ENCODE results near the gene TCF12. TPM values are rescaled to one million over a fixed set of nuclear protein-coding genes. Genes with fewer than 3 reads are reported as not detected.
"Not testable (repeated sequence)": the region's sequence is repeated elsewhere in the genome, so short reads cannot be mapped to it uniquely, and the experiment has no call there.

TCF12 gene
- polyA plus RNA-seq, 3 donors = 8.2 to 20.1 (median 16.6) TPM

DNA sequence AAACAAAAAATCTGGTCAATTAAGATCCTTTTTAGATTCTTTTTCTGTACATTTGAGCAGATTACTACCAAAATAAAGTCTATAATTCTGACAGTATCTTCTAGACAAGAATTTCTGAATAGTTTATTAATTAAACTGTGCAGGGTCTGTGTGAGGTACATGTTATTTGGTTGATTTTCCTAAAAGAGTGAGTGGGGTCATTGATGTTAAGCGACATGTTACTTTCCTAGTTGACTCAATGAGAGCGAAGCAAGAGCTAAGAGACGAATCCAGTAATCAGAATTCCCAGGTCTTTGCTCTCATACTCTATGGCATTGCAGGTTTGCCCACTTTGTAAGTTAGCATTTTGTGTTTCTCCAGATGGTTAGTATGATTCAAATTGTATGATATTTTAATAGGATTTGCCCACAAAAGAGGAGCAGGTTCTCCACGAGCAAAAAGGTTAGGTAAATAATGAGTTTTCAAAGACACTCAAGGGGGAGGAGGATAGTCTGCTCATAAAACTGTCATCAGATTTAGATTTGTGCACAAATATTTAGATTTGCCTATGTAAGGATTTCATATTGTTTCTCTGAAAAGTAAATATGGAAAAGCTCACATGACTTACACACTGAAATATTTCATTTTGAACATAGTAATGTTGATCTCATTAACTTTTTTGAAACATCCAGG is 240.7 kb downstream of the TCF12 start:
- WGBS, 3 donors = 85 to 93% (median 90%) methylated on average over 4 of the region's 4 CpGs
- H3K27ac ChIP-seq (ENCODE audit: low read depth, low read length) = no peak overlapping the region

DNA sequence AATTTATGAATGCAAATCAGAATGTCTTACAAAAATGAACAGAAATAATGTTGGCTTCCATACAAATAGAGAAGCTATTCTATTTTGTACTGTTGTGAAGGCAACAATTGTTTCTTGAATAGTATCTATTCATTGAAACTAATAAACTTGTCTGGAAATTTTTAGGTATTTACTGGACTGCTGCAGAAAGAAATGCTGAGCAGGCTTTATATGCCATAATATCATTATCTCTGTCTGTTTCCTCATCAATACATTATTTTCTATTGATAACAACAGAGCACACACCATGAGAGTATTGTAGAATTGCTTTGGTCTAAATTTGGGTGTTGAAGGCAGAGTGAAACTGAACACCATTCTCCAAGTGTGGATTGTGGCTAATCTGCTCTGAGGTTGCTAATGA is 241.3 kb downstream of the TCF12 start:
- H3K27ac ChIP-seq (ENCODE audit: low read depth, low read length) = no peak overlapping the region

DNA sequence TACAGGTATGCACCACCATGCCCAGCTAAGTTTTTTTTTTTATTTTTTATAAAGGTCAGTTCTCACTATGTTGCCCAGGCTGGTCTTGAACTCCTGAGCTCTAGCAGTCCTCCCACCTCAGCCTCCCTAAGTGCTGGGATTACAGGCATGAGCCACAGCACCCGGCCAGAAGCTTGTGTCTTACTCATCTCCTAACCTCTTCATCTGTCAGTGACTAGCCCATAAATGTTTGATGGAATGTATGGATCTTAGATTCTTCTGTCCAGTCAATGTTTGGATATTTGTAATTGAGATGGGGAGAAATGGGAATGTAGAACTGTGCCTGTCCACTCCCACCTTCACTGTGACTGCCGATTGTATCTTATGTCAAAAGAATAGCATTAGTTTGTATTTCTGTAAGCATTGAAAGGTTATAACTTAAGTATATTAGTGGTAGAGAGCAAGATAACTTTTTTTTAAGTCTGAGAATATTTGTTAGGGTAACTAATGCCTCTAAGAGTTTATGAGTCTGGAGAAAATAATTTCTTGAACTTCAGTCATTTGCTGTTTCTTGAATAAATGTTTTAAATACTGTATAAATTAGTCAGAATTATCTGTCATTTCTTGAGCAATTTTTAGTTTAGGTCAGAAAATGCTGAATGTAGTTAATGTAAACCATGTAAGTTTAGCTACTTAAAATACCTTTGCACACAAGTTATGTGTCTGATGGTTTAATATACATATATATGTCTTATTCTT is 242.5 kb downstream of the TCF12 start:
- 84 to 90% (median 84%) methylated on average over 2 of the region's 2 CpGs for WGBS, 3 donors
- H3K27ac ChIP-seq (ENCODE audit: low read depth, low read length) = no peak overlapping the region

DNA sequence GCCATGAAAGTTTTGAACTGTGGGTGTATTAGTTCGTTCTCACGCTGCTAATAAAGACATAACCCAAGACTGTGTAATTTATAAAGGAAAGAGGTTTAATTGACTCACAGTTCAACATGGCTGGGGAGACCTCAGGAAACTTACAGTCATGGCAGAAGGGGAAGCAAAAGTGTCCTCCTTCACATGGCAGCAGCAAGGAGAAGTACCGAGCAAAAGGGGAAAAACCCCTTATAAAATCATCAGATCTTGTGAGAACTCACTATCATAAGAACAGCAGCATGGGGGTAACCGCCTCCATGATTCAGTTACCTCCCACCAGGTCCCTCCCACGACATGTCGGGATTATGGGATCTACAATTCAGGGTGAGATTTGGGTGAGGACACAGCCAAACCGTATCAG is 245.8 kb downstream of the TCF12 start:
- not testable (repeated sequence) for H3K27ac ChIP-seq (ENCODE audit: low read depth, low read length)
- 92 to 100% (median 94%) methylated on average over 7 of the region's 7 CpGs for WGBS, 3 donors

DNA sequence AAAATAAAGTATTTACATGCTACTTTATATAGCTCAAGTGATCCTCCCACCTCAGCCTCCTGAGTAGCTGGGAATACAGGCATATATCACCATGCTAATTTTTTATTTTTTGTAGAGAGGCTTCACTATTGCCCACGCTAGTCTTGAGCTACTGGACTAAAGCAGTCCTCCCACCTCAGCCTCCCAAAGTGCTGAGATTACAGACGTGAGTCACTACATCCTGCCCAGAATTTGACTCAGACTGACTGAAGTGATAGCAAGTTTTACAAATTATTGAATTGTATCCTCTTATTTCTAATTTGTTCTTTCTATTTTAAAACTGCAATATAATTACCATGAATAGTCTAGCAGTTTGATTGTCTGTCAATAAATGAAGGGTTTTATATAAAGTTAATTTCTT is 247.5 kb downstream of the TCF12 start:
- no peak overlapping the region for H3K27ac ChIP-seq (ENCODE audit: low read depth, low read length)
- 46 to 76% (median 51%) methylated on average over 2 of the region's 2 CpGs for WGBS, 3 donors

DNA sequence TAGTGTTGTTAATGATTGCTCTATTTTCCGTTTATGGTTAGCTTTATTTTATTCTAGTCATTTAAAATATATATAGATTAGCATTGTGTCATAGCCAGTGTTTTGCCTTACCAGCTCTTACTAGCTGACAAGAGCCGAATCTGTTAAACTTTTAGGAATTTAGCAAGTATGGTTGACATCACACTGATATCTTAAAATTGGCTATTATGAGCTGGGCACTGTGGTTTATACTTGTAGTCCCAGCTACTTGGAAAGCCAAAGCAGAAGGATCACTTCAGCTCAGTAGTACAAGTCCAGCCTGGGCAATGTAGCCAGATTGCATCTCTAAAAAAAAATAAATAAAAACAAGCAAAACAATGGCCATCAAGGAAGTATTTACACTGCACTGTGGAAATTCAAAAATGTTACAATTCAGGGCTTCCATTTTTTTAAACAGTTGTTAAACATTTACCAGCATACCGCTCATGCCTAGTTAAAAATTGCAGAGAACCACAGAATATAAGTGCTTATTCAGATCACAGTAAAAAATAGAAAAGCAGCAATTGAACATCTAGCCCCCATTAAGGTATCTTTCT is 249.5 kb downstream of the TCF12 start:
- H3K27ac ChIP-seq (ENCODE audit: low read depth, low read length) = no peak overlapping the region
- 73 to 93% (median 88%) methylated on average over 3 of the region's 3 CpGs for WGBS, 3 donors

DNA sequence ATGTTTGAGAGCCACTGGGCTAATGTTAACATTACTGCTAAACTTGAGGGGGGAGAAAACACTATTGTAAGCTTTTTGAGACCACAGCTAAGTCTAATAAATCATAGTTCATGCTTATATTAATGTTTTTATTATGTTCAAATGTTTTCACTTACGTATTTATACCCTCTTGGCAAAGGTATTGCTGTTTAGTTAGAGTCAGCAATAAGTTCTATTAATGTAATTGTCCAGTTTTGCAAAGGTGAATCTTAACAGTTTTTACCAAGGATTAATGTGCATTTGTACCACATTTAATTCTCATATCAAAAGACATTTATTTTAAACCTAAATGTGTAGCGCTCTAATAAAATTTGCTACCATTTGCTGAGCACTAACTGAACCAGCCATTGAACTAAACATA is 251.2 kb downstream of the TCF12 start:
- H3K27ac ChIP-seq (ENCODE audit: low read depth, low read length) = no peak overlapping the region
- WGBS, 3 donors = 95 to 99% (median 97%) methylated on average over 2 of the region's 2 CpGs

DNA sequence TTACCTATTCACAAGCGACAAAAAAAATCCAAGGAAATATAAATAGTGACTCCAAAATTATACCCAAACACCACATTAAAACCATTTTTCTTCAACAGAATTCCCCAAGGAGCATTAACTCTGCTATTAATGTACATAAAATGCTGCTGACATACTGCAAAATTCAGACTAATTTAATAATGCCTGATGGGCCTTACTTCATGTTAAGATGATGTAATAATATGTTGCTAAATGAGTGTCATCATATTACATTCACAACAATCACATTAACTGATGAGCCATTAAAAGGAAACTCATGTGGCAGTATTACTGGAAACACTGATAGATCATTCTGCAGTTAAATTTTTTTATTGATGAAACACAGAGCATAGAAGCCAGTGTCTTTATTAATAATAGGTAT is 253.0 kb downstream of the TCF12 start:
- 95 to 97% (median 96%) methylated on average over 1 of the region's 1 CpG for WGBS, 3 donors
- no peak overlapping the region for H3K27ac ChIP-seq (ENCODE audit: low read depth, low read length)

DNA sequence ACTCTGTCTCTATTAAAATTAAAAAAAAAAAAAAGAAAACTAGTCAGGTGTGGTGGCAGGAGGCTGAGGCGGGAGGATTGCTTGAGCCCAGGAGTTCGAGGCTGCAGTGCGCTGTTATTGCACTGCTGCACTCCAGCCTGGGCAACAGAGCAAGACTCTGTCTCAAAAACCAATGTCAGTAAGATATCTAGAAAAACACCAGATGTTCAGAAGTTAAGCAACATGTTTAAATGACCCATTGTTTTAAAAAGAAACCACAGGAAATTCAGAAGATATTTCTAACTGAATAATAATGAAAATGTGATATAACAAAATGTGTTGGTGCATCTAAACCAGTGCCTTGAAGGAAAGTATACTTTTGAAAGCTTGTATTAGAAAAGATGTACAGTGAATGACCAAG is 254.5 kb downstream of the TCF12 start:
- H3K27ac ChIP-seq (ENCODE audit: low read depth, low read length) = no peak overlapping the region
- 86 to 94% (median 93%) methylated on average over 3 of the region's 3 CpGs for whole genome bisulfite sequencing, 3 donors

DNA sequence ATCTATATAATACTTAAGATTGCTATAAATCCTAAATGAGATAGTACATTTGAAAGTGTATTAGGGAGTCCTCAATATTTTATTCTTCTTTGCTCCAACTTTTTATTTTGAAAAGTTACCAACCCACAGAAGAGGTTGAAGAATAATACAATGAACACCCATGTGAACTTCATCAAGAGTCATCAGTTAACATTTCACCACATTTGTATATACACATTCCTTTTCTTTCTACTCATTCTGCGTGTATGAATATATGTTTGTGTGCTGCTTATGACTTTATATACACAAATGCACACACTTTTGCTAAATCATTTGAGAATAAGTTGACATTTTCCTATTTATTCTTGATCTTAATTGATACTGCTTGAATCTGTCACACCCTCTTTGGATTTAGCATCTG is 264.6 kb downstream of the TCF12 start:
- WGBS, 3 donors = 93 to 100% (median 99%) methylated on average over 1 of the region's 1 CpG
- no peak overlapping the region for H3K27ac ChIP-seq (ENCODE audit: low read depth, low read length)

DNA sequence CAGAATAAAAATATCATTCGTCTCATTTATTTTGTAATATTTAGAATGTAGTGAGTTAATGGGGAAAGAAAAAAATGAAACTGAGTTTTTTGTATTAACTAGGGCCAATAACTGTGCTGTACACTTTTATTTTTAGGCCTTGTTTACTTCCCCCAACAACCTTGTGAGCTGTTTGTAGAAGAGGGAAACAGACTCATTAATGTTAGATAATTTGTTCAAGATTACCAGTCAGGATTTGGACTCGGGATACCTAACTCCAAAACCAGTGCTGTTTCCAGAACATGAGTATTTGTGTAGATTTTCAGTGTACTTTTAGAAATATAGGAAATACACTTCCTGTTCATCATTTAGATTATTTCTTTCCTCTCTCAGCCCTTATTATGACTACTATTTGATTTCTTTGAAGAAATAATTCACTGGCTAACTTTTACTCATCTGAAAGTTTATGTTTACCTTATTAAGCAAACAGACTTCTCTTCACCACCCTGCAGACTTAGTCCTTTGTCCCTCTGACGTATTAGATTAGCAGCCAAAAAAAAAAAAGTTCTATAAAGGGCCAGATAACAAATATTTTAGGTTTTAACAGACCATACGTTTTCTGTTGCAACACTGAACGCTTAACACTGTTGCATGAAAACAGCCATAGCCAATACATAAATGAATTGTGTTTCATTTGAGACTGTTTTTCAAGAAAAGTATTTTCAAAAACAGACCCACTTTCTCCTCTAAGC is 265.3 kb downstream of the TCF12 start:
- no peak overlapping the region for H3K27ac ChIP-seq (ENCODE audit: low read depth, low read length)
- WGBS, 3 donors = 38 to 60% (median 56%) methylated on average over 5 of the region's 5 CpGs

DNA sequence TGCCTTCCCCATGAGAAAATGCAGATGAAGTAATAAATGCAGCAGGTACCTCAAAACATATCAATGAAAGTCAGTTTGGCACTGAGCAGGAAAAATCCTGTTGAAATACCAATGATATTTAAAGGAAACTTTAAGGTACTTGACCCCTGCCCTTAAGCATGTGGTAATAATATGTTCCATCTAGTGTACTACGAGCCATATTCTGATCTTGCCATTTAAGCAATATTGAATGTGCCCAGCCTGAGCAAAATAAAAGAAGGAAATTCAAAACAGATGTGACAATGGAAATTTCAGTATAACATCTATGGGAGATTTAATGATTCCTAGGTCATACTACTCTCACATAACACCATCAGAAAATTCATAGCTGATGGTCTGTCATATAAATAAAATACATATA is 266.1 kb downstream of the TCF12 start:
- WGBS, 3 donors = 74 to 97% (median 85%) methylated on average over 1 of the region's 1 CpG
- no peak overlapping the region for H3K27ac ChIP-seq (ENCODE audit: low read depth, low read length)

DNA sequence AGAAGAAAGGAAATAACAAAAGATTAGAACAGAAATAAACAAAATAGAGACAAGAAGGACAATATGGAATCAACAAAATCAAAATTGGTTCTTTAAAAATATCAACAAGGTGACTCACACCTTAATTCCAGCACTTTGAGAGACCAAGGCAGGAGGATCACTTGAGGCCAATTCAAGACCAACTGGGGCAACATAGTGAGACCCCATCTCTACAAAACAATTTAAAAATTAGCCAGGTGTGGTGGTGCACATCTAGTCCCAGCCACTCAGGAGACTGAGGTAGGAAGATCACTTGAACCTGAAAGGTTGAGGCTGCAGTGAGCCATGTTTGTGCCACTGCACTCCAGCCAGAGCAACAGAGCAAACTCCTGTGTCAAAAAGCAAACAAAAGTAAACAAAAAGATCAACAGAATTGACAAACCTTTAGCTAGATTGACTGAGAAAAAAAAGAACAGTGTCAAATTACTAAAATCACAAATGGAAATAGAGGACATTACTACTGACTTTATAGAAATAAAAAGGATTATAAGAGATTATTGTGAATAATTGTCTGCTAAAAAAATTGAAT is 267.1 kb downstream of the TCF12 start:
- no peak overlapping the region for H3K27ac ChIP-seq (ENCODE audit: low read depth, low read length)

DNA sequence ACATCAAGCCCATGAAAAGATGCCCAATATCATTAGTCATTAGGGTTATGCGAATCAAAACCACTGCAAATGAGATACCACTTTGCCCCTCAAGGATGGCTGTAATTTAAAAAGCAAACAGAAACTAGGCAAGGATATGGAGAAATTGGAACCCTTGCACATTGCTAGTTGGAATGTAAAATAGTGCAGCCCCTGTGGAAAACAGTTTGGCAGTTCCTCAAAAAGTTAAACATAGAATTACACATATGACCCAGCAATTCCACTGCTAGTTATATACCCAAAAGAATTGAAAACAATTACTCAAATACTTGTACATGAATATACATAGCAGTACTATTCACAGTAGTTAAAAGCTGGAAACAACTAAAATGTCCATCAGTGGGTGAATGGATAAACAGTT is 271.0 kb downstream of the TCF12 start:
- 85 to 97% (median 93%) methylated on average over 1 of the region's 1 CpG for WGBS, 3 donors

DNA sequence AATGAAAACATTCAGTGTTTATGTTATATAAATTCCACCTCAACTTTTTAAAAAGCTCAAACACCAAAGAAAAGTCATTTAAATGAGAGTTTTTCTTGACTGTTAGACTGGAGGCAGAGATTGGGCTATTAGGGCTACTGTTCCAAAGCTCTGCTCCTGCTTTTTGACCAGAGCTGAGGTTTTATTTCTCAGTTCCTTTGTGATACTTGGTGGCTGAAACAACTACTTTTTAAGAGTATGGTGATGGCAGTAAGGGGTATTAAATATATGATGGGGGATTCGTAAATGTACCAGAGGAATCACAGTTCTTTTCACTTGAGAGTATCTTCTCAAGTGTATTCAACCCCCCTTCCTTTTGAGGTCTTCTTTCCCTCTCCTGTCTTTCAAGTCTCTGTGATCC is 271.8 kb downstream of the TCF12 start:
- 98 to 100% (median 100%) methylated on average over 1 of the region's 1 CpG for WGBS, 3 donors
- no peak overlapping the region for H3K27ac ChIP-seq (ENCODE audit: low read depth, low read length)

More for the DNA sequence above, 271.0 kb downstream of the TCF12 start:
- H3K27ac ChIP-seq (ENCODE audit: low read depth, low read length) = no peak overlapping the region

DNA sequence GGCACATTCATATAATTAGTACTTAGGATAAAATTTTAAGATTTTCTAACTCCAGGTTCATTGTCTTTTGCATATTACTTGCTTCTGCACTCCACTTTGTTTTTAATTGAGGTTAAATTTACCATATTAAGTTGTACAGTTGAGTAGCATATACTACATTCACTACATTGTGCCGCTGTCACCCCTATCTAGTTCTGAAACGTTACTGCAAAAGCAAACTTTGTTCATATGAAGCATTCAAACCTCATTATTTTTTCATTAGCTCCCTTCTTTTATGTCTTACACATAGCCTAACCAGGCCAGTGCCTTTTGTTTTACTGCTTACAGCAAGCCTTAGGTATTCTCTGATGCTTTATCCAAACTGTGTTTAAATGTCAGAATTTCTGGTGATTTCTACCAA is 274.7 kb downstream of the TCF12 start:
- no peak overlapping the region for H3K27ac ChIP-seq (ENCODE audit: low read depth, low read length)
- 71 to 90% (median 84%) methylated on average over 2 of the region's 2 CpGs for WGBS, 3 donors

DNA sequence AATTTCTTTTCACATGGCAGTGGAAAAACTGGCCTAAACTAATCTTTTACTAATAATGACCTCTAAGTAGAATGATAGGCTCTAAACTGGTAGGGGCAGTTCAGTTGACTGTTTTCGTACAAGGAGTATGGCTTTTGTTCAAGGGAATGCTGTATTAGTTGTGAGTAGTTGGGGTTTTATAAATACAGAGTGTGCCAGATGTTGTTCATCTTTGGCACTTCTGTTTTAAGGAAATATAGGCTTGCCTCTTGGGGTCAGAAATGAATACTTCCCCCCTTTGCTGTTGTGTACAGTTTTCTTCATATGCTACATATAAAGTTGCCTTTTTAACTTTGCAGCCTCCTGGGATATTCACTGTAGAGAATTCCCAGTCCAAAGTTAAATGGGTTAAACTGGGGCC is 276.9 kb downstream of the TCF12 start:
- 48 to 92% (median 88%) methylated on average over 1 of the region's 1 CpG for WGBS, 3 donors
- no peak overlapping the region for H3K27ac ChIP-seq (ENCODE audit: low read depth, low read length)

DNA sequence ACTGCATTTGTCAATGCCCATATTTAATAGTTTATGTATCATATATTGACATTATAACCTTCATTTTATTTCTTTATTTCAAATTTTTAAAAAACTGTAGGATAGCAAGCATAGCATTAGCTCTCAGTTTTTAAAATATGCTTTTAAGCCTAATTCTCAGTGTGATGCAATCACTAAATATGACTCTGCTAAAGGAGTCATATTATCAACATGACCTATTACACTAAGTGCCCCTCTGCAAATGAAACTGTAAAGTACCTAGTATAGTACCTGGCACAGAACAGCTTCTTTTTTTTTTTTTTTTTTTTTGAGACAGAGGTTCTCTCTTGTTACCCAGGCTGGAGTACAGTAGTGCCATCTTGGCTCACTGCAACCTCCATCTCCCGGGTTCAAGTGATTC is 278.4 kb downstream of the TCF12 start:
- H3K27ac ChIP-seq (ENCODE audit: low read depth, low read length) = no peak overlapping the region
- 94 to 100% (median 96%) methylated on average over 1 of the region's 1 CpG for WGBS, 3 donors

DNA sequence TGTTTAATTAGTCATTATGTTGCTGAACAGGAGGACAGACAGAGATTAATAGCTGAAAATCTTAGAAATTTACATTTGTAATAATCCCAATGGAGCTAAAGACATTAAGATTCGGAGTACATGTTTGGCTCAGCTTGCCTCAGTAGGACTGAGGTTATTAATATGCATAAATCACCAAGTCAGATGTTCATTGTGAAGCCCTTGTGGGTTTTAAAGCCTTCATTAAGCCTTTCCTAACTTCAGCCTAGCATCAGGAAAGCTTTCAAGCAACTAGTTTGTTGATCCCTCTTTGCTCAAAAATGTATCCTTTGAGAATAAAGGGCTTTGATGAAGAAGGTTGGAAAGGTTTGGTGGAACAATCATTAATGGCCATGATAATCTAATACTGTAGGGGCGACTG is 279.7 kb downstream of the TCF12 start:
- 70 to 82% (median 81%) methylated on average over 2 of the region's 2 CpGs for WGBS, 3 donors
- no peak overlapping the region for H3K27ac ChIP-seq (ENCODE audit: low read depth, low read length)

Measured in adipose tissue (tissue), 3 donors.